G401 (cell line): ENCODE measurements around the gene BICC1. TPM values are rescaled to one million over a fixed set of nuclear protein-coding genes. Genes with fewer than 3 reads are reported as not detected.
A peak's percentile ranks its signal among the peaks of the same experiment; 100 is the strongest.

Source experiments
- DNase-seq: peaks from one replicate; pipeline ENCODE4 v3.0.0-alpha.2; 2015; ENCODE audit warnings: low spot score
- in situ Hi-C: cut with HindIII; loops from 2 replicates; pipeline ENCODE4 v1.10.0; 2016; ENCODE audit warnings: low sequenced_read_pairs, mixed read lengths
- total RNA-seq: library from RNA; depleted of rRNA; stranded (reverse); fragments of >200 nt; shearing (Covaris generic); gene quantifications from 2 replicates; pipeline ENCODE4 v1.2.3, GENCODE V29; 2014

Gene BICC1
- total RNA-seq, 1 experiment from 2014 or later, result not detected

- DNase-seq, result no peak
- in situ Hi-C loops, result no loop called here
Measured at GRCh38 chr10:58756130-58756719, 243.6 kb downstream of the BICC1 start.

- in situ Hi-C loops, result no loop called here
- no peak for DNase-seq
Measured at GRCh38 chr10:58757352-58758065, 244.8 kb downstream of the BICC1 start.

GRCh38 chr10:58758321-58758720 is 245.6 kb downstream of the BICC1 start:
- in situ Hi-C loops, result no loop called here
- DNase-seq, result no peak

GRCh38 chr10:58764087-58764747 is 251.5 kb downstream of the BICC1 start:
- in situ Hi-C loops, result no loop called here
- DNase-seq, result no peak

- in situ Hi-C loops, result no loop called here
- DNase-seq, result no peak
Measured at GRCh38 chr10:58765910-58766309, 253.2 kb downstream of the BICC1 start.

- in situ Hi-C loops, result no loop called here
- DNase-seq, result no peak
Measured at GRCh38 chr10:58767652-58768051, 255.0 kb downstream of the BICC1 start.

GRCh38 chr10:58771863-58772262 is 259.2 kb downstream of the BICC1 start:
- in situ Hi-C loops, result no loop called here
- DNase-seq, result no peak

GRCh38 chr10:58772758-58773157 is 260.1 kb downstream of the BICC1 start:
- DNase-seq, result no peak
- in situ Hi-C loops, result no loop called here

GRCh38 chr10:58773341-58773740 is 260.7 kb downstream of the BICC1 start:
- no peak for DNase-seq
- in situ Hi-C loops, result no loop called here

GRCh38 chr10:58773944-58774343 is 261.3 kb downstream of the BICC1 start:
- in situ Hi-C loops, result no loop called here
- no peak for DNase-seq

- in situ Hi-C loops, result no loop called here
- DNase-seq, result no peak
Measured at GRCh38 chr10:58775960-58776567, 263.4 kb downstream of the BICC1 start.

GRCh38 chr10:58776568-58777318 is 264.1 kb downstream of the BICC1 start:
- in situ Hi-C loops, result no loop called here
- DNase-seq, result no peak

- in situ Hi-C loops, result no loop called here
- DNase-seq, result no peak
Measured at GRCh38 chr10:58778966-58779365, 266.3 kb downstream of the BICC1 start.

- in situ Hi-C loops, result no loop called here
- no peak for DNase-seq
Measured at GRCh38 chr10:58779594-58779993, 266.9 kb downstream of the BICC1 start.

GRCh38 chr10:58780476-58780875 is 267.8 kb downstream of the BICC1 start:
- DNase-seq, result no peak
- in situ Hi-C loops, result no loop called here

- in situ Hi-C loops, result no loop called here
- DNase-seq, result peak; percentile 74
Measured at GRCh38 chr10:58781873-58782488, 269.3 kb downstream of the BICC1 start.

- in situ Hi-C loops, result no loop called here
- DNase-seq, result no peak
Measured at GRCh38 chr10:58782876-58783851, 270.5 kb downstream of the BICC1 start.

- DNase-seq, result no peak
- in situ Hi-C loops, result no loop called here
Measured at GRCh38 chr10:58784361-58784760, 271.7 kb downstream of the BICC1 start.
